ENCODE measurements around the gene SEPTIN6. TPM values are rescaled to one million over a fixed set of nuclear protein-coding genes. Genes with fewer than 3 reads are reported as not detected.
"Not testable (repeated sequence)": the region's sequence is repeated elsewhere in the genome, so short reads cannot be mapped to it uniquely, and the experiment has no call there.

The SEPTIN6 gene
- total RNA-seq, 1 experiment from 2014 or later, result 4.7 TPM

DNA sequence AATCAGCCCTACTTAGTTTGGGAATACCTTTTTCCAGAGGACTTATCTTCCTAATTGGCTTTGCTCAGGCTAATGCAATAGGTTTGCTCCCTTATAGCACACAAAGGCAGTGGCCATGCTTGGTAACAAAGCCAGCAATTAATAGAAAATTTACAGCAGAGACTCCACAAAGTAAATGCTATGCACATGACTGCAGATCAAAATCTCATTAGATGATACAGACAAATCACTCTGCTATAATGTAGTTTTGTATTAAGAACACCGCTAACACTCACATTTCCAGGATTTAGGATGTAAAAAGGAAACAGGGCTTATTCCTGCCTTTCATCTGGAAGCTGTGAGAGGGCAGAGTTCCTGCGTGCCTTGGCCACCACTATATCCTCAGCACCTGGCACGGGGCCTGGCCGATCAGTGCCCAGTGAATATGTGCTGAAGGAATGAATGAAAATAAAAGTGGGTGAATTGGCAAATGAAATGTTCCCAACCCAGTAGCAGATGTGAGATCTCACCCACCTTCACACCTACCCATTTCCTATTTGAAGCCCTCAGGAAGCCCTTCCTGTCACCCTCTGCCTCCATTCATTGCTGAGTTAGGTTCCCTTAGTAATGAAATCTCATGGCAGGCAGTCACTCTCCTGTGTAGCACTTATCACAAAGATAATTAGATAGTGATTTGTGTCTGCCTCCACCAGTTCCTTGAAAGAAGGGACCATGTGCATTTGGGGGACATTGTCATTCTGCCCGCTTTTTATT is 5.1 kb downstream of the SEPTIN6 start:
- Mint-ChIP-seq H3K9me3 (ENCODE audit: unreplicated experiment) (no peaks in the 10 kb centered on the region), H3K36me3 (ENCODE audit: insufficient read depth, unreplicated experiment) (no peaks in the 10 kb centered on the region), H3K4me3 (ENCODE audit: unreplicated experiment) (no peak overlapping the region), H3K27me3 (ENCODE audit: insufficient read depth, unreplicated experiment) (no peaks in the 10 kb centered on the region), H3K4me1 (ENCODE audit: insufficient read depth, unreplicated experiment) (no peaks in the 10 kb centered on the region), H3K27ac (ENCODE audit: low read depth, unreplicated experiment) (no peak overlapping the region)
- DNase-seq (ENCODE audit: unreplicated experiment), result no peak
- POLR2A ChIA-PET, result no interaction called here
- intact Hi-C loops (cut with micrococcal nuclease), result no loop called here
- CTCF ChIA-PET, result interaction anchor here (0.6 to 0.7 kb wide), 2 partner anchors 16 to 286 kb away, joined by 3 read pairs; no protein-coding TSS in a partner anchor
- BruUV-seq (replicated peaks), result no TSS peak
- TF ChIP-seq, protein P1, sequence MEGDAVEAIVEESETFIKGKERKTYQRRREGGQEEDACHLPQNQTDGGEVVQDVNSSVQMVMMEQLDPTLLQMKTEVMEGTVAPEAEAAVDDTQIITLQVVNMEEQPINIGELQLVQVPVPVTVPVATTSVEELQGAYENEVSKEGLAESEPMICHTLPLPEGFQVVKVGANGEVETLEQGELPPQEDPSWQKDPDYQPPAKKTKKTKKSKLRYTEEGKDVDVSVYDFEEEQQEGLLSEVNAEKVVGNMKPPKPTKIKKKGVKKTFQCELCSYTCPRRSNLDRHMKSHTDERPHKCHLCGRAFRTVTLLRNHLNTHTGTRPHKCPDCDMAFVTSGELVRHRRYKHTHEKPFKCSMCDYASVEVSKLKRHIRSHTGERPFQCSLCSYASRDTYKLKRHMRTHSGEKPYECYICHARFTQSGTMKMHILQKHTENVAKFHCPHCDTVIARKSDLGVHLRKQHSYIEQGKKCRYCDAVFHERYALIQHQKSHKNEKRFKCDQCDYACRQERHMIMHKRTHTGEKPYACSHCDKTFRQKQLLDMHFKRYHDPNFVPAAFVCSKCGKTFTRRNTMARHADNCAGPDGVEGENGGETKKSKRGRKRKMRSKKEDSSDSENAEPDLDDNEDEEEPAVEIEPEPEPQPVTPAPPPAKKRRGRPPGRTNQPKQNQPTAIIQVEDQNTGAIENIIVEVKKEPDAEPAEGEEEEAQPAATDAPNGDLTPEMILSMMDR (IDR thresholded peaks at IDR 0.05; ENCODE audit: unreplicated experiment), result no peak

DNA sequence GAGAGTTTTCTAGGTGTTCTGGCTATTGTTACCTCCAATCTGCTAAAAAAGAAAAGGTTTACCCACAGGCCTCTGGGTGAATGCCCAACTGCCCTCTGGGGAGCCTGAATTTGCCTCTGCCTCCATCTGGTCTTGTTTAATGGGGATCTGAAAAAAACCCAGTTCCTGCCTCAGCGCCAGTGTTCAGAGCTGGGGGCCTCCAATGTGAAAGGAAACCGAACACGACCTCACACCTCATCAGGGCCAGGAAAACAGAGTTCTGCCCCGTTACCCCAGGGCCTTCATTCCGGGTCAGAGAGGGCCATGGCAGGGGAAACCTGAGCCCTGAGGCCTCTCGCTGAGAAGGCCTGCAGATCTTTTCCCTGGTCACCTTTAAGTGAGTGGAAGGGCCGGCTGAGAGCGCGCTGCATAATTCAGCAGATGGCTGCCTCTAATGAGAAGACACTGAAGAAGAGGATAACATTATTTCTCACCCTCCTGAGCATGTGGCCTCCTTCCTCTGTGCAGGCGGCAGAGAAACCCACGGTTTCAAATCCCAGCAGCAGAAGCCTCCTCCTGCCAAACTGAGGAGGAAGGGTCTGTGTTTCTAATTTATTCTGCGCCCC is 6.8 kb downstream of the SEPTIN6 start:
- Mint-ChIP-seq H3K27me3 (ENCODE audit: insufficient read depth, unreplicated experiment) (no peaks in the 10 kb centered on the region), H3K4me1 (ENCODE audit: insufficient read depth, unreplicated experiment) (no peaks in the 10 kb centered on the region), H3K36me3 (ENCODE audit: insufficient read depth, unreplicated experiment) (no peaks in the 10 kb centered on the region), H3K27ac (ENCODE audit: low read depth, unreplicated experiment) (no peak overlapping the region), H3K4me3 (ENCODE audit: unreplicated experiment) (no peak overlapping the region), H3K9me3 (ENCODE audit: unreplicated experiment) (no peaks in the 10 kb centered on the region)
- DNase-seq (ENCODE audit: unreplicated experiment), result no peak
- ChIA-PET POLR2A (no interaction called here), CTCF (interaction anchor here (1.0 to 1.3 kb wide), 2 partner anchors 9 to 32 kb away, joined by 3 to 7 read pairs; no protein-coding TSS in a partner anchor)
- intact Hi-C loops (cut with micrococcal nuclease), result no loop called here
- TF ChIP-seq, protein P1 (IDR thresholded peaks at IDR 0.05; ENCODE audit: unreplicated experiment), result no peak
- no TSS peak for BruUV-seq (replicated peaks)

DNA sequence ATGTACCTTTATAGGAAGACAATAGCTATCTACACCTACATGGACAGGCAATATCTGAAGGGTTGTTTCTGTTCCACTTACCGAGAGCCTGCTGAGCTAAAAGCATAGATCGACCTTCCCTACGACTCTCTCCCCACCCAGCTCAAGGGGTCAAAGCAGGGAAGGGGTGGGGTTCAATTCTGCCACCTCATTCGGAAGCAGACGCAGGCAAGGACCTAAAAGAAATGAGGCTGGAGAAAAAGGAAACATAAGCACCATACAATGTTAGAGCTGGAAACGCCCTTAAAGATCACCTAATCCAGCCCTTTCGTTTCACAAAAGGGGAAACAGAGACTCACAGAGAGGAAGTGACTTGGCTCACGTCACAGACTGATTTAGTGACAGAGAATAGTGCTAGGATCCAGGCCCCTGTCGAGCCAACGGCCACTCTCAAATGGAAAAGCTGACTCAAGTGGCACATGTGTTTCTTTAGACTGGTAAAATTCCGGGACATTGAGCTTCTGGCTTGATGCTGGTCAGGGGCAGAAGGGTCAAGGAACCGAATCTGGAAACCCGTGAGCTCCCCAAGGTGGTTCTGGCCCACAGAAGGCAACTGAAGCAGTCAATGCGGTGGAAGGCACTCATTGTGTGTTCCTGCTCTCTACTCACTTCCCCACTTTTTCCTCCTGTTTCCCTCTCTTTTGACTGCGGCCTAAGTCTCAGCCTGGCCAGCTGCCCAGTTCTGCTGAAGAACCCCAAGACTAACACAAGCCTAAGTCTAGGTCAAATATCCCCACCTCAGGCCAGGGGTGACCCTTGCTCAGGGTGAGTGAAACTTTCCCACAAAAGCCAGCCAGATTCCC is 7.5 kb downstream of the SEPTIN6 start:
- ChIA-PET CTCF (interaction anchor here (1.0 to 1.3 kb wide), 2 partner anchors 9 to 31 kb away, joined by 3 to 7 read pairs; no protein-coding TSS in a partner anchor), POLR2A (no interaction called here)
- no peaks in the 10 kb centered on the region for H3K27me3 Mint-ChIP-seq (ENCODE audit: insufficient read depth, unreplicated experiment)
- BruUV-seq (replicated peaks), result no TSS peak
- H3K36me3 Mint-ChIP-seq (ENCODE audit: insufficient read depth, unreplicated experiment), result no peaks in the 10 kb centered on the region
- no peaks in the 10 kb centered on the region for H3K9me3 Mint-ChIP-seq (ENCODE audit: unreplicated experiment)
- H3K4me3 Mint-ChIP-seq (ENCODE audit: unreplicated experiment), result no peak overlapping the region
- intact Hi-C loops (cut with micrococcal nuclease), result no loop called here
- DNase-seq (ENCODE audit: unreplicated experiment), result no peak
- TF ChIP-seq, protein P1 (IDR thresholded peaks at IDR 0.05; ENCODE audit: unreplicated experiment), result no peak
- no peak overlapping the region for H3K27ac Mint-ChIP-seq (ENCODE audit: low read depth, unreplicated experiment)
- no peaks in the 10 kb centered on the region for H3K4me1 Mint-ChIP-seq (ENCODE audit: insufficient read depth, unreplicated experiment)

DNA sequence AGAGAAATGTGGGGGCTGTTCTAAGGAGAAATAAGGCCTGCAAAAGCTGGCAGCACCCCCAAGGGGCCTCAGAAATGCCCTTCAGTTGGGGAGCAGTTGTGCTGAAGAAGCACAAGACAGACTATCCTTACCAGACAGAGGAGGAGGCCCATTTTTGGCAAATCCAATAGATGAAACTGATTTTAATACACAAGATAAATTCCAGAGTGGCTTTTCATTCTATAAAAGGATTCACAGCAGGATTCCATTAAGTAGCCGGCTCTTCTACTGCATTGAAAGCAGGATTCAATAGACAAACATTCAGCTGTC is 8.1 kb downstream of the SEPTIN6 start:
- no peak for DNase-seq (ENCODE audit: unreplicated experiment)
- ChIA-PET POLR2A (no interaction called here), CTCF (interaction anchor here (1.3 kb wide), 1 partner anchor 10 kb away, joined by 7 read pairs; no protein-coding TSS in a partner anchor)
- intact Hi-C loops (cut with micrococcal nuclease), result no loop called here
- no peaks in the 10 kb centered on the region for H3K36me3 Mint-ChIP-seq (ENCODE audit: insufficient read depth, unreplicated experiment)
- no peaks in the 10 kb centered on the region for H3K27me3 Mint-ChIP-seq (ENCODE audit: insufficient read depth, unreplicated experiment)
- no peak overlapping the region for H3K4me3 Mint-ChIP-seq (ENCODE audit: unreplicated experiment)
- BruUV-seq (replicated peaks), result no TSS peak
- H3K9me3 Mint-ChIP-seq (ENCODE audit: unreplicated experiment), result no peaks in the 10 kb centered on the region
- H3K27ac Mint-ChIP-seq (ENCODE audit: low read depth, unreplicated experiment), result no peak overlapping the region
- no peaks in the 10 kb centered on the region for H3K4me1 Mint-ChIP-seq (ENCODE audit: insufficient read depth, unreplicated experiment)
- TF ChIP-seq, protein P1 (IDR thresholded peaks at IDR 0.05; ENCODE audit: unreplicated experiment), result no peak

DNA sequence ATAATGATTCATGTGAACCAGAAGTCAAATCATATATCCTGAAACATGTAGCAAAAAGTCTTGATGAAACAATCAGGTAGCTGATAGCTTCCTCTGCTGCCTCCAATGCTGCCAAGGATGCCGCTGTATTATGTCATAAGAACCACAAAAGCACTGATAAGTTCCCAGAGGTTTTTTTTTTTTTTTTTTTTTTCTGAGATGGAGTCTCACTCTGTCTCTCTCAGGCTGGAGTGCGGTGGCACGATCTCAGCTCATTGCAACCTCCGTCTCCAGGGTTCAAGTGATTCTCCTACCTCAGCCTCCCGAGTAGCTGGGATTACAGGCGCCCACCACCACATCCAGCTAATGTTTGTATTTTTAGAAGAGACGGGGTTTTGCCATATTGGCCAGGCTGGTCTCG is 8.7 kb downstream of the SEPTIN6 start:
- POLR2A ChIA-PET; H3K27ac Mint-ChIP-seq (ENCODE audit: low read depth, unreplicated experiment); H3K36me3 Mint-ChIP-seq (ENCODE audit: insufficient read depth, unreplicated experiment); DNase-seq (ENCODE audit: unreplicated experiment); H3K27me3 Mint-ChIP-seq (ENCODE audit: insufficient read depth, unreplicated experiment); intact Hi-C loops (cut with micrococcal nuclease); H3K4me1 Mint-ChIP-seq (ENCODE audit: insufficient read depth, unreplicated experiment); BruUV-seq (replicated peaks); H3K9me3 Mint-ChIP-seq (ENCODE audit: unreplicated experiment); H3K4me3 Mint-ChIP-seq (ENCODE audit: unreplicated experiment): not testable (repeated sequence)
- CTCF ChIA-PET, result interaction anchor here (0.6 to 0.7 kb wide), 2 partner anchors 9 to 835 kb away, joined by 4 read pairs; no protein-coding TSS in a partner anchor
